PC-3 (cell line): Measurements from ENCODE around the gene POLDIP2. TPM values are rescaled to one million over a fixed set of nuclear protein-coding genes. Genes with fewer than 3 reads are reported as not detected.

Source experiments
- ATAC-seq: fragments of 200-7000 bp; cut with Tn5 transposase; 2 replicates; pipeline ENCODE4 v1.9.1; 2020; ENCODE audit warnings: mild to moderate bottlenecking, moderate library complexity
- BruUV-seq: library from RNA; stranded (reverse); fragments of 400-500 nt; replicated peaks from 2 replicates; lab custom pipeline; 2021; lab: Mats Ljungman, UMichigan
- CTCF ChIA-PET: fragments of 300-600 bp; sonication (Branson Sonifier 250); formaldehyde crosslinking; loops from one replicate; lab custom pipeline; 2022; ENCODE audit warnings: antibody characterized with exemption; lab: Charles Lee
- POLR2A ChIA-PET: fragments of 300-600 bp; sonication (Branson Sonifier 250); formaldehyde crosslinking; loops from one replicate; lab custom pipeline; 2022; ENCODE audit warnings: antibody characterized with exemption; ENCODE audit not compliant: unreplicated experiment; lab: Charles Lee
- DNase-seq: peaks from one replicate; pipeline ENCODE4 v3.0.0-alpha.2; 2015
- H2AFZ ChIP-seq: fragments of 300-600 bp; sonication (generic); 2 replicates; pipeline ENCODE4 v1.6.0; 2016; ENCODE audit warnings: antibody characterized with exemption, low read length
- H3F3A ChIP-seq: fragments of 300-600 bp; sonication (generic); one replicate; pipeline ENCODE4 v1.6.0; 2017; ENCODE audit warnings: antibody characterized with exemption, low read length, control low read depth, mild to moderate bottlenecking; ENCODE audit not compliant: unreplicated experiment
- H3K27ac ChIP-seq: fragments of 300-600 bp; sonication (generic); 2 replicates; pipeline ENCODE4 v1.5.1; 2016; ENCODE audit warnings: mild to moderate bottlenecking, low read length
- H3K27me3 ChIP-seq: fragments of 300-600 bp; sonication (generic); 2 replicates; pipeline ENCODE4 v1.6.1; 2016; ENCODE audit warnings: low read length, mixed read lengths
- H3K36me3 ChIP-seq: fragments of 300-600 bp; sonication (generic); 2 replicates; pipeline ENCODE4 v1.6.1; 2016; ENCODE audit warnings: low read depth, mixed run types, low read length, mixed read lengths
- H3K4me1 ChIP-seq: fragments of 300-600 bp; sonication (generic); 2 replicates; pipeline ENCODE4 v1.5.1; 2016; ENCODE audit warnings: low read length; ENCODE audit not compliant: insufficient read depth
- H3K4me2 ChIP-seq: fragments of 300-600 bp; sonication (generic); 2 replicates; pipeline ENCODE4 v1.6.0; 2016; ENCODE audit warnings: low read length
- H3K4me3 ChIP-seq: fragments of 300-600 bp; sonication (generic); 2 replicates; pipeline ENCODE4 v1.5.1; 2016; ENCODE audit warnings: mild to moderate bottlenecking, low read length, mixed read lengths
- H3K79me2 ChIP-seq: fragments of 300-600 bp; sonication (generic); 2 replicates; pipeline ENCODE4 v1.6.1; 2017; ENCODE audit warnings: low read length, mixed read lengths
- H3K9ac ChIP-seq: fragments of 300-600 bp; sonication (generic); 2 replicates; pipeline ENCODE4 v1.6.0; 2016; ENCODE audit warnings: mild to moderate bottlenecking, low read length
- H3K9me2 ChIP-seq: fragments of 300-600 bp; sonication (generic); replicated peaks from 2 replicates; pipeline ENCODE4 v1.6.1; 2016; ENCODE audit warnings: mixed run types, low read length, mixed read lengths
- H3K9me3 ChIP-seq: fragments of 300-600 bp; sonication (generic); 2 replicates; pipeline ENCODE4 v1.6.1; 2016; ENCODE audit warnings: low read length, mixed read lengths
- H4K20me1 ChIP-seq: fragments of 300-600 bp; sonication (generic); 2 replicates; pipeline ENCODE4 v1.6.1; 2016; ENCODE audit warnings: low read length, mixed read lengths
- EZH2 ChIP-seq: fragments of 300-600 bp; sonication (generic); IDR thresholded peaks from one replicate; pipeline ENCODE4 v1.6.1; 2017; ENCODE audit warnings: antibody characterized with exemption, mild to moderate bottlenecking, low read length; ENCODE audit not compliant: unreplicated experiment
- EZH2phosphoT487 ChIP-seq: fragments of 300-600 bp; sonication (generic); IDR thresholded peaks from 2 replicates; pipeline ENCODE4 v1.6.1; 2018; ENCODE audit warnings: mild to moderate bottlenecking, antibody characterized with exemption, low read length, borderline replicate concordance
- intact Hi-C: fragments of 100-400 bp; cut with micrococcal nuclease; formaldehyde crosslinking; loops from 2 replicates; pipeline ENCODE4 v1.9.0; 2023
- microRNA-seq: library from miRNA; unstranded; fragments of <30 nt; microRNA quantifications from one replicate; pipeline ENCODE4 v1.1.0, GENCODE V29; 2020; ENCODE audit not compliant: unreplicated experiment
- total RNA-seq: library from RNA; depleted of rRNA; stranded (reverse); fragments of >200 nt; gene quantifications from 2 replicates; pipeline ENCODE4 v1.2.3, GENCODE V29; 2014; rRNA removed
- TF ChIP-seq, protein P1 (sequence below): fragments of 300-600 bp; sonication (generic); conservative IDR thresholded peaks from 2 replicates; pipeline ENCODE4 v1.5.1; 2017; ENCODE audit warnings: antibody characterized with exemption, low read depth, mild to moderate bottlenecking, low read length

Gene POLDIP2
- total RNA-seq, 1 experiment from 2014 or later, result 137 TPM

GRCh38 chr17:28306954-28307401 lies 50.3 kb downstream of the POLDIP2 start:
- no peaks in the 10 kb centered on the region for H3F3A ChIP-seq
- no peaks in the 10 kb centered on the region for H3K36me3 ChIP-seq
- H3K79me2 ChIP-seq, result no peaks in the 10 kb centered on the region
- ATAC-seq (no peak), DNase-seq (no peak)
- intact Hi-C loops, result no loop called here
- H2AFZ ChIP-seq, result no peak overlapping the region
- BruUV-seq, result no TSS peak
- no peaks in the 10 kb centered on the region for H3K4me1 ChIP-seq
- H3K9ac ChIP-seq, result no peak overlapping the region
- POLR2A ChIA-PET, result no interaction called here
- no peaks in the 10 kb centered on the region for H4K20me1 ChIP-seq
- H3K27ac ChIP-seq, result no peak overlapping the region
- CTCF ChIA-PET, result no interaction called here
- H3K9me2 ChIP-seq, result no peaks in the 10 kb centered on the region
- no peaks in the 10 kb centered on the region for H3K9me3 ChIP-seq
- TF ChIP-seq EZH2phosphoT487 (no peak), EZH2 (no peak)
- TF ChIP-seq, protein P1, sequence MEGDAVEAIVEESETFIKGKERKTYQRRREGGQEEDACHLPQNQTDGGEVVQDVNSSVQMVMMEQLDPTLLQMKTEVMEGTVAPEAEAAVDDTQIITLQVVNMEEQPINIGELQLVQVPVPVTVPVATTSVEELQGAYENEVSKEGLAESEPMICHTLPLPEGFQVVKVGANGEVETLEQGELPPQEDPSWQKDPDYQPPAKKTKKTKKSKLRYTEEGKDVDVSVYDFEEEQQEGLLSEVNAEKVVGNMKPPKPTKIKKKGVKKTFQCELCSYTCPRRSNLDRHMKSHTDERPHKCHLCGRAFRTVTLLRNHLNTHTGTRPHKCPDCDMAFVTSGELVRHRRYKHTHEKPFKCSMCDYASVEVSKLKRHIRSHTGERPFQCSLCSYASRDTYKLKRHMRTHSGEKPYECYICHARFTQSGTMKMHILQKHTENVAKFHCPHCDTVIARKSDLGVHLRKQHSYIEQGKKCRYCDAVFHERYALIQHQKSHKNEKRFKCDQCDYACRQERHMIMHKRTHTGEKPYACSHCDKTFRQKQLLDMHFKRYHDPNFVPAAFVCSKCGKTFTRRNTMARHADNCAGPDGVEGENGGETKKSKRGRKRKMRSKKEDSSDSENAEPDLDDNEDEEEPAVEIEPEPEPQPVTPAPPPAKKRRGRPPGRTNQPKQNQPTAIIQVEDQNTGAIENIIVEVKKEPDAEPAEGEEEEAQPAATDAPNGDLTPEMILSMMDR, result no peak
- no peaks in the 10 kb centered on the region for H3K27me3 ChIP-seq
- H3K4me2 ChIP-seq, result no peak overlapping the region
- H3K4me3 ChIP-seq, result no peak overlapping the region

GRCh38 chr17:28298449-28298848 lies 58.9 kb downstream of the POLDIP2 start:
- no peak overlapping the region for H3K4me3 ChIP-seq
- ATAC-seq, result no peak
- no peak overlapping the region for H3K4me2 ChIP-seq
- H3K79me2 ChIP-seq, result no peaks in the 10 kb centered on the region
- H3K27me3 ChIP-seq, result no peaks in the 10 kb centered on the region
- DNase-seq, result no peak
- no peaks in the 10 kb centered on the region for H4K20me1 ChIP-seq
- no peak for TF ChIP-seq EZH2
- TF ChIP-seq, protein P1, result no peak
- H3F3A ChIP-seq, result no peaks in the 10 kb centered on the region
- H3K4me1 ChIP-seq, result no peaks in the 10 kb centered on the region
- no peaks in the 10 kb centered on the region for H3K9me3 ChIP-seq
- no TSS peak for BruUV-seq
- H3K9me2 ChIP-seq, result no peaks in the 10 kb centered on the region
- no peaks in the 10 kb centered on the region for H3K36me3 ChIP-seq
- H3K9ac ChIP-seq, result no peak overlapping the region
- intact Hi-C loops, result no loop called here
- H3K27ac ChIP-seq, result no peak overlapping the region
- ChIA-PET POLR2A (no interaction called here), CTCF (interaction anchor here (0.6 to 0.7 kb wide), 2 partner anchors 67 to 370 kb away, joined by 3 to 8 read pairs; no protein-coding TSS in a partner anchor)
- H2AFZ ChIP-seq, result no peak overlapping the region

Small RNA genes within 50 kb of the gene (microRNA-seq; reads per million reads assigned to microRNA genes)
- gene MIR4723, result 2.0 reads per million

Other genes with a start within 250 kb of the POLDIP2 start
- gene TMEM97, start 38.3 kb downstream of the POLDIP2 start, total RNA-seq, result 30.3 and 40.5 TPM in 2 replicates
- gene IFT20, start 22.1 kb downstream of the POLDIP2 start, total RNA-seq, result 12.9 and 23.1 TPM in 2 replicates
- 18.8 and 27.5 TPM in 2 replicates for gene TNFAIP1, start 21.8 kb downstream of the POLDIP2 start, total RNA-seq
- gene SEBOX, start 7.7 kb upstream of the POLDIP2 start, total RNA-seq, result not detected in 2 replicates
- not detected in 2 replicates for gene VTN, start 12.8 kb upstream of the POLDIP2 start, total RNA-seq
- gene SARM1, start 14.2 kb upstream of the POLDIP2 start, total RNA-seq, result 6.7 and 8.4 TPM in 2 replicates
- 10.4 and 12.9 TPM in 2 replicates for gene SLC46A1, start 48.7 kb upstream of the POLDIP2 start, total RNA-seq
- not detected in 2 replicates for gene SLC13A2, start 116.1 kb upstream of the POLDIP2 start, total RNA-seq
- not detected in 2 replicates for gene FOXN1, start 148.8 kb upstream of the POLDIP2 start, total RNA-seq
- 68.4 and 82.1 TPM in 2 replicates for gene UNC119, start 195.1 kb upstream of the POLDIP2 start, total RNA-seq
- gene PIGS, start 214.0 kb upstream of the POLDIP2 start, total RNA-seq, result 15.8 and 22.4 TPM in 2 replicates
- gene ALDOC, start 219.4 kb upstream of the POLDIP2 start, total RNA-seq, result 42.6 and 72.9 TPM in 2 replicates
- gene SPAG5, start 241.5 kb upstream of the POLDIP2 start, total RNA-seq, result 86.6 and 118 TPM in 2 replicates